Vagina (tissue), 2 donors: Measurements from ENCODE around the gene AFAP1L1.
"Not testable (repeated sequence)": the region's sequence is repeated elsewhere in the genome, so short reads cannot be mapped to it uniquely, and the experiment has no call there.

Experiments
- POLR2AphosphoS5 ChIP-seq, 2 donors: sonication (generic); formaldehyde crosslinking; IDR thresholded peaks; one replicate each; pipeline ENCODE4 v1.9.0; 2017; ENCODE audit warnings: antibody characterized with exemption in 2 of 2, mild to moderate bottlenecking in 2 of 2, low read depth in 1 of 2; ENCODE audit not compliant: insufficient read depth in 1 of 2
- TF ChIP-seq, protein P1 (sequence below), 3 experiments: fragments of 450-650 bp in 2 of 3; fragments of 200-600 bp in 1 of 3; sonication (generic) in 1 of 3; IDR thresholded peaks; one replicate each; pipeline ENCODE4 v1.5.1; 2017 to 2019; ENCODE audit warnings: antibody characterized with exemption in 3 of 3, mild to moderate bottlenecking in 2 of 3, moderate library complexity in 2 of 3

DNA sequence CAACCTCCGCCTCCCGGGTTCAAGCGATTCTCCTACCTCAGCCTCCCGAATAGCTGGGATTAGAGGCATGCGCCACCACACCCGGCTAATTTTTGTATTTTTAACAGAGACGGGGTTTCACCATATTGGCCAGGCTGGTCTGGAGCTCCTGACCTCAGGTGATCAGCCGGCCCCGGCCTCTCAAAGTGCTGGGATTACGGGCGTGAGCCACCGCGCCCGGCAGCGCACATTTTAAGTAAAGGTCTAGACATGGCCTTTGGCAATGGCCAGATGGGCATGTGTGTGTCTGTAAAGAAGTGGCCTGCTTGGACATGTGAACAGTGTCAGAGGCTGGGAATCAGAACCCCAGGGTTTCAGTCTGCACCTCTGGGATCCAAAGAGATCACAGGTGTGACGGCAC is 1.1 kb downstream of the AFAP1L1 start:
- TF ChIP-seq, protein P1, sequence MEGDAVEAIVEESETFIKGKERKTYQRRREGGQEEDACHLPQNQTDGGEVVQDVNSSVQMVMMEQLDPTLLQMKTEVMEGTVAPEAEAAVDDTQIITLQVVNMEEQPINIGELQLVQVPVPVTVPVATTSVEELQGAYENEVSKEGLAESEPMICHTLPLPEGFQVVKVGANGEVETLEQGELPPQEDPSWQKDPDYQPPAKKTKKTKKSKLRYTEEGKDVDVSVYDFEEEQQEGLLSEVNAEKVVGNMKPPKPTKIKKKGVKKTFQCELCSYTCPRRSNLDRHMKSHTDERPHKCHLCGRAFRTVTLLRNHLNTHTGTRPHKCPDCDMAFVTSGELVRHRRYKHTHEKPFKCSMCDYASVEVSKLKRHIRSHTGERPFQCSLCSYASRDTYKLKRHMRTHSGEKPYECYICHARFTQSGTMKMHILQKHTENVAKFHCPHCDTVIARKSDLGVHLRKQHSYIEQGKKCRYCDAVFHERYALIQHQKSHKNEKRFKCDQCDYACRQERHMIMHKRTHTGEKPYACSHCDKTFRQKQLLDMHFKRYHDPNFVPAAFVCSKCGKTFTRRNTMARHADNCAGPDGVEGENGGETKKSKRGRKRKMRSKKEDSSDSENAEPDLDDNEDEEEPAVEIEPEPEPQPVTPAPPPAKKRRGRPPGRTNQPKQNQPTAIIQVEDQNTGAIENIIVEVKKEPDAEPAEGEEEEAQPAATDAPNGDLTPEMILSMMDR (IDR thresholded peaks at IDR 0.05) = not testable (repeated sequence)
- TF ChIP-seq POLR2AphosphoS5 (IDR thresholded peaks at IDR 0.05; ENCODE audit: insufficient read depth in 1 of 2, low read depth in 1 of 2) = not testable (repeated sequence)
